A549 (cell line): ENCODE data around the gene DOLPP1. TPM values are rescaled to one million over a fixed set of nuclear protein-coding genes. Genes with fewer than 3 reads are reported as not detected.

Experiments
- ATAC-seq, 2 experiments: fragments of 200-7000 bp in 1 of 2; fragments of >200 bp in 1 of 2; cut with Nextera tagmentation in 1 of 2; cut with Tn5 transposase in 1 of 2; 3 replicates each; pipeline versions ENCODE4 v1.8.0 to v1.9.1; 2018 to 2020; ENCODE audit warnings: mild to moderate bottlenecking in 1 of 2, moderate library complexity in 1 of 2
- CTCF ChIA-PET: fragments of 300-600 bp; sonication (Branson Sonifier 250); formaldehyde crosslinking; extraction: SDS; loops from one replicate; lab custom pipeline; 2021; ENCODE audit warnings: antibody characterized with exemption, inconsistent platforms; lab: Yijun Ruan, JAX
- POLR2A ChIA-PET: fragments of 350-600 bp; formaldehyde crosslinking; extraction: SDS; loops from one replicate; lab custom pipeline; 2021; ENCODE audit warnings: antibody characterized with exemption, inconsistent platforms; lab: Yijun Ruan, JAX
- DNase-seq, 2 experiments: peaks; one replicate each; pipeline versions ENCODE4 v3.0.0 to v3.0.0-alpha.2; 2011 to 2016; ENCODE audit warnings: low read depth in 1 of 2, low spot score in 1 of 2
- FAIRE-seq: peaks from 2 replicates; lab custom pipeline; 2011; peaks lifted over from hg19 to GRCh38; lab: Jason Lieb, UNC
- H3K27ac ChIP-seq, 2 experiments: fragments of >200 bp; sonication (Bioruptor Twin); formaldehyde crosslinking; 3 replicates each; pipeline ENCODE4 v1.5.1; 2016 to 2017
- H3K4me1 ChIP-seq: fragments of >200 bp; sonication (Bioruptor Twin); formaldehyde crosslinking; 3 replicates; pipeline ENCODE4 v1.6.1; 2016
- H3K4me2 ChIP-seq: fragments of >200 bp; sonication (Bioruptor Twin); formaldehyde crosslinking; 3 replicates; pipeline ENCODE4 v1.6.1; 2016
- H3K4me3 ChIP-seq: fragments of >200 bp; sonication (Bioruptor Twin); formaldehyde crosslinking; 3 replicates; pipeline ENCODE4 v1.5.1; 2016
- H3K9me3 ChIP-seq: fragments of >200 bp; sonication (Bioruptor Twin); formaldehyde crosslinking; 3 replicates; pipeline ENCODE4 v1.6.1; 2016
- BHLHE40 ChIP-seq: IDR thresholded peaks from 2 replicates; pipeline ENCODE4 v1.6.1; 2012; ENCODE audit warnings: low read depth, low read length, inconsistent platforms
- EHF ChIP-seq: fragments of 250-450 bp; sonication (Bioruptor Pico); IDR thresholded peaks from 2 replicates; pipeline ENCODE4 v1.5.0; 2020; ENCODE audit warnings: mild to moderate bottlenecking
- FOXS1 ChIP-seq: fragments of 250-450 bp; sonication (Bioruptor Pico); IDR thresholded peaks from 2 replicates; pipeline ENCODE4 v1.5.0; 2020; ENCODE audit warnings: mild to moderate bottlenecking, moderate library complexity
- HOXB5 ChIP-seq: fragments of 250-450 bp; sonication (Bioruptor Pico); IDR thresholded peaks from 2 replicates; pipeline ENCODE4 v1.5.0; 2020; ENCODE audit warnings: mild to moderate bottlenecking, moderate library complexity
- MAZ ChIP-seq: fragments of 150-350 bp; IDR thresholded peaks from 2 replicates; pipeline ENCODE4 v1.6.1; 2014; ENCODE audit warnings: antibody characterized with exemption, low read depth, low read length, borderline replicate concordance
- POLR2A ChIP-seq: IDR thresholded peaks from 2 replicates; pipeline ENCODE4 v1.6.1; 2012; ENCODE audit warnings: mild to moderate bottlenecking, low read length
- RNF2 ChIP-seq: fragments of 200-600 bp; sonication (generic); IDR thresholded peaks from 2 replicates; pipeline ENCODE4 v1.6.1; 2016; ENCODE audit warnings: low read depth, mild to moderate bottlenecking, antibody characterized with exemption, moderate library complexity, borderline replicate concordance
- SREBF2 ChIP-seq: fragments of 450-650 bp; IDR thresholded peaks from 2 replicates; pipeline ENCODE4 v1.6.1; 2014; ENCODE audit warnings: mild to moderate bottlenecking, moderate library complexity
- WGBS: methylation state at CpG from one replicate; pipeline ENCODE4 v1.1.6; 2017; ENCODE audit errors: missing lambda C conversion rate; 5-methylcytosine and 5-hydroxymethylcytosine counted together
- polyA plus RNA-seq, 4 experiments: library from polyadenylated mRNA; depleted of rRNA in 3 of 4; stranded (reverse); fragments of >200 nt; fragmentation: RNase III in 1 of 4; extraction: RNeasy Plus Mini Kit Qiagen cat#74134 plus additional on column Dnase treatment in 1 of 4; gene quantifications; 2 replicates in 3 of 4; 3 replicates in 1 of 4; pipeline ENCODE4 v1.2.3, GENCODE V29; 2011 to 2017
- TF ChIP-seq, protein P1 (sequence below): fragments of 200-600 bp; sonication (generic); IDR thresholded peaks from 2 replicates; pipeline ENCODE4 v1.6.1; 2016; ENCODE audit warnings: antibody characterized with exemption, mild to moderate bottlenecking, moderate library complexity
- TF ChIP-seq, protein P2 (sequence below): IDR thresholded peaks from 2 replicates; pipeline ENCODE4 v1.6.1; 2012; ENCODE audit warnings: low read depth, borderline replicate concordance
- TF ChIP-seq, protein P3 (sequence below): IDR thresholded peaks from 2 replicates; pipeline ENCODE4 v1.6.1; 2012

The DOLPP1 gene
- polyA plus RNA-seq, 2 of the 4 experiments (the other 2 are of a cell fraction), result 23.5 to 25.6 TPM

DNA sequence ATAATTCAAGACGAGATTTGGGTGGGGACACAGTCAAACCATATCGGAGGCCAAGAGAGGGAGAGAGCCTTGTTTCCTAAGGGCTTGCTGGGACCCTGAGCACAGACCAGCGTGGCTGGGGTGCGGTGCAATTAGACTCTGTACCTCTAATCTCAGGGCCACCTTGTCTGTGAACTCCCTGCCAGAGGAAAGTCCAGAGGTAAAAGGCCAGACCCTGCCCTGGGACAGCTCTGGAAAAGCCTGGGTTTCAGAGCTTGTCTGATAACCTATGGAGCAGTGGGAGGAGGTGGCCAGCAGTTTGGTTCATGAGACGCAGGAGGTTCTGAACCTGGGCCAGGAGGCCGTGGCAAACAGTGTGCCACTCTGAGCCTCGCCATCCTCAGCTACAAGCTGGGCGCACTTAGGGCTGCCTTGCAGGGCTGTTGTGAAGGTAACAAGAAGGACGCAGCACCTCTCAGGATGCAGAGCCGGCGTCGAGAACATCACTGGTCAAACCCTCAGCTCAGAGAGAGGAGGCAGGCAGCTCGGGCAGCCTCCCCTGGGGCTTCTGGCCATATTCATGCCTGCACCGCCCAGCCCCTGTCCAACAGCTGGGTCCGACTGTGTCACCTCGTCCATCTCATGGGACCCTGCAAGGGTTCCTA is 4.8 kb upstream of the DOLPP1 start:
- Histone ChIP-seq H3K9me3 (no peaks in the 10 kb centered on the region), H3K27ac (no peak overlapping the region), H3K4me1 (peaks cover 10% of the 10 kb centered on the region; the same call in 2 of the 3 replicates), H3K4me3 (no peak overlapping the region), H3K4me2 (no peak overlapping the region)
- ATAC-seq (no peak), DNase-seq (no peak), FAIRE-seq (no peak)
- TF ChIP-seq, protein P1, sequence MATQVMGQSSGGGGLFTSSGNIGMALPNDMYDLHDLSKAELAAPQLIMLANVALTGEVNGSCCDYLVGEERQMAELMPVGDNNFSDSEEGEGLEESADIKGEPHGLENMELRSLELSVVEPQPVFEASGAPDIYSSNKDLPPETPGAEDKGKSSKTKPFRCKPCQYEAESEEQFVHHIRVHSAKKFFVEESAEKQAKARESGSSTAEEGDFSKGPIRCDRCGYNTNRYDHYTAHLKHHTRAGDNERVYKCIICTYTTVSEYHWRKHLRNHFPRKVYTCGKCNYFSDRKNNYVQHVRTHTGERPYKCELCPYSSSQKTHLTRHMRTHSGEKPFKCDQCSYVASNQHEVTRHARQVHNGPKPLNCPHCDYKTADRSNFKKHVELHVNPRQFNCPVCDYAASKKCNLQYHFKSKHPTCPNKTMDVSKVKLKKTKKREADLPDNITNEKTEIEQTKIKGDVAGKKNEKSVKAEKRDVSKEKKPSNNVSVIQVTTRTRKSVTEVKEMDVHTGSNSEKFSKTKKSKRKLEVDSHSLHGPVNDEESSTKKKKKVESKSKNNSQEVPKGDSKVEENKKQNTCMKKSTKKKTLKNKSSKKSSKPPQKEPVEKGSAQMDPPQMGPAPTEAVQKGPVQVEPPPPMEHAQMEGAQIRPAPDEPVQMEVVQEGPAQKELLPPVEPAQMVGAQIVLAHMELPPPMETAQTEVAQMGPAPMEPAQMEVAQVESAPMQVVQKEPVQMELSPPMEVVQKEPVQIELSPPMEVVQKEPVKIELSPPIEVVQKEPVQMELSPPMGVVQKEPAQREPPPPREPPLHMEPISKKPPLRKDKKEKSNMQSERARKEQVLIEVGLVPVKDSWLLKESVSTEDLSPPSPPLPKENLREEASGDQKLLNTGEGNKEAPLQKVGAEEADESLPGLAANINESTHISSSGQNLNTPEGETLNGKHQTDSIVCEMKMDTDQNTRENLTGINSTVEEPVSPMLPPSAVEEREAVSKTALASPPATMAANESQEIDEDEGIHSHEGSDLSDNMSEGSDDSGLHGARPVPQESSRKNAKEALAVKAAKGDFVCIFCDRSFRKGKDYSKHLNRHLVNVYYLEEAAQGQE, result no peak
- TF ChIP-seq, protein P2, sequence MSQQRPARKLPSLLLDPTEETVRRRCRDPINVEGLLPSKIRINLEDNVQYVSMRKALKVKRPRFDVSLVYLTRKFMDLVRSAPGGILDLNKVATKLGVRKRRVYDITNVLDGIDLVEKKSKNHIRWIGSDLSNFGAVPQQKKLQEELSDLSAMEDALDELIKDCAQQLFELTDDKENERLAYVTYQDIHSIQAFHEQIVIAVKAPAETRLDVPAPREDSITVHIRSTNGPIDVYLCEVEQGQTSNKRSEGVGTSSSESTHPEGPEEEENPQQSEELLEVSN, result no peak
- TF ChIP-seq BHLHE40, result no peak
- POLR2A ChIA-PET, result no interaction called here
- CTCF ChIA-PET, result interaction anchor here (0.8 to 1.4 kb wide), 2 partner anchors 12 to 661 kb away, joined by 3 read pairs; no protein-coding TSS in a partner anchor
- WGBS, result 83% methylated on average over 16 of the region's 16 CpGs

DNA sequence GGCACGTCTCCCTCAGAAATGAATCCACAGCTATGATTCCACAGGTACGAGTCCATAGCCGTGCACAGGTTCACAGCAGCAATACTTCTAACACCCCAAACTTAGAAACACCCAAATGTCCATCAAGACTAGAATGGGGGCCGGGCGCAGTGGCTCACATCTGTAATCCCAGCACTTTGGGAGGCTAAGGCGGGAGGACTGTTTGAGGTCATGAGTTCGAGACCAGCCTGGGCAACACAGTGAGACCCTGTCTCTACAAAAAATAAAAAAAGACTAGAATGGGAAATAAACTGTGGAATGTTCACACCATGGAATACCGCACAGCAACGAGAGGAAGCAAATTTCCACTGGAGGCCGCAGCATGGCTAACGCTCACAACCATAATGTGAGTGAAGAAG is 4.3 kb upstream of the DOLPP1 start:
- Histone ChIP-seq H3K4me1 (peaks cover 10% of the 10 kb centered on the region; the same call in 2 of the 3 replicates), H3K4me3 (no peak overlapping the region), H3K9me3 (no peaks in the 10 kb centered on the region), H3K27ac (no peak overlapping the region), H3K4me2 (no peak overlapping the region)
- ATAC-seq, result no peak
- POLR2A ChIA-PET, result no interaction called here
- 91% methylated on average over 11 of the region's 11 CpGs for WGBS
- DNase-seq, result no peak
- no peak for FAIRE-seq
- no peak for TF ChIP-seq RNF2
- CTCF ChIA-PET, result interaction anchor here (1.4 kb wide), 1 partner anchor 11 kb away, joined by 3 read pairs; no protein-coding TSS in a partner anchor

DNA sequence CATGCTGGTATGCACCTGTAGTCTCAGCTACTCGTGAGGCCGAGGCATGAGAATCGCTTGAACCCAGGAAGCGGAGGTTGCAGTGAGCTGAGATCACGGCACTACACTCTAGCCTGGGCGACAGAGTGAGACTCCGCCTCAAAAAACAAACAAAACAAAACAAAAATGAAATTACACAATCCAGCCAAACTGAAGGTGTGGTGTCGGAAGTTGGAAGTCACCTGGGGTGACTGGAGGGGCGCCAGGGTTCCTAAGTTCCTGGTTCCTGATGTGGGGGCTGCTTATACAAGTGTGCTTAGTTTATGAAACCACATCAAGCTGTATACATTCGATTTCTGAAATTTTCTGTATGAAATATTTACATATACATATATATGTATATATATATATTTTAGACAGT is 3.7 kb upstream of the DOLPP1 start:
- Histone ChIP-seq H3K9me3 (no peaks in the 10 kb centered on the region), H3K4me1 (peaks cover 15% of the 10 kb centered on the region; the same call in 2 of the 3 replicates), H3K4me3 (no peak overlapping the region), H3K27ac (no peak overlapping the region), H3K4me2 (0 out of 3 replicates have a peak overlapping the region, but pooled peaks have one; percentile 8)
- no peak for DNase-seq
- 66% methylated on average over 10 of the region's 10 CpGs for WGBS
- CTCF ChIA-PET, result interaction anchor here (1.2 kb wide), 1 partner anchor 54 kb away, joined by 3 read pairs; no protein-coding TSS in a partner anchor
- FAIRE-seq, result no peak
- TF ChIP-seq, protein P3, sequence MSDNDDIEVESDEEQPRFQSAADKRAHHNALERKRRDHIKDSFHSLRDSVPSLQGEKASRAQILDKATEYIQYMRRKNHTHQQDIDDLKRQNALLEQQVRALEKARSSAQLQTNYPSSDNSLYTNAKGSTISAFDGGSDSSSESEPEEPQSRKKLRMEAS, result no peak
- TF ChIP-seq SREBF2 (no peak), HOXB5 (CRISPR knock-in tag) (no peak), EHF (CRISPR knock-in tag) (no peak), FOXS1 (no peak), POLR2A (no peak), MAZ (no peak), RNF2 (no peak)
- TF ChIP-seq, protein P1, result no peak
- POLR2A ChIA-PET, result no interaction called here
- ATAC-seq, result no peak
